Suprapubic skin (tissue), 4 donors: Measurements from ENCODE around the gene SH3GL2. TPM values are rescaled to one million over a fixed set of nuclear protein-coding genes. Genes with fewer than 3 reads are reported as not detected.

ENCODE experiments used
- DNase-seq, 2 donors: peaks; one replicate each; pipeline ENCODE4 v3.0.0-alpha.2; 2019; ENCODE audit warnings: low spot score in 2 of 2
- H3K27ac ChIP-seq: fragments of 200-600 bp; sonication (generic); one replicate; pipeline ENCODE4 v1.5.1; 2019
- H3K27me3 ChIP-seq: fragments of 200-600 bp; sonication (generic); one replicate; pipeline ENCODE4 v1.5.1; 2019
- H3K36me3 ChIP-seq: fragments of 200-600 bp; sonication (generic); one replicate; pipeline ENCODE4 v1.5.1; 2019
- H3K4me1 ChIP-seq: fragments of 200-600 bp; sonication (generic); one replicate; pipeline ENCODE4 v1.5.1; 2019
- H3K4me3 ChIP-seq: fragments of 200-600 bp; sonication (generic); one replicate; pipeline ENCODE4 v1.5.1; 2019; ENCODE audit warnings: mild to moderate bottlenecking
- H3K9me3 ChIP-seq: fragments of 200-600 bp; sonication (generic); one replicate; pipeline ENCODE4 v1.5.1; 2019
- EP300 ChIP-seq: sonication (generic); formaldehyde crosslinking; IDR thresholded peaks from one replicate; pipeline ENCODE4 v1.6.1; 2017; ENCODE audit warnings: antibody characterized with exemption
- POLR2A ChIP-seq, 2 donors: fragments of 450-650 bp; IDR thresholded peaks; one replicate each; pipeline ENCODE4 v1.6.1; 2017; ENCODE audit warnings: antibody characterized with exemption in 2 of 2, mild to moderate bottlenecking in 2 of 2, moderate library complexity in 2 of 2
- POLR2AphosphoS5 ChIP-seq, 3 donors: sonication (generic); formaldehyde crosslinking; IDR thresholded peaks; one replicate each; pipeline ENCODE4 v1.6.1; 2017; ENCODE audit warnings: antibody characterized with exemption in 3 of 3
- WGBS: methylation state at CpG from one replicate; pipeline ENCODE4 v1.1.5; 2018; 5-methylcytosine and 5-hydroxymethylcytosine counted together
- total RNA-seq, 4 donors: library from RNA; depleted of rRNA; stranded (reverse); fragments of >200 nt; gene quantifications; one replicate each; pipeline ENCODE4 v1.1.0, GENCODE V29; 2016
- TF ChIP-seq, protein P1 (sequence below), 2 donors: fragments of 200-600 bp in 1 of 2; fragments of 450-650 bp in 1 of 2; sonication (generic) in 1 of 2; IDR thresholded peaks; one replicate each; pipeline ENCODE4 v1.5.1; 2016 to 2019; ENCODE audit warnings: antibody characterized with exemption in 2 of 2, mild to moderate bottlenecking in 1 of 2, moderate library complexity in 1 of 2

SH3GL2 gene
- total RNA-seq, 4 donors from 2014 or later, result not detected

DNA sequence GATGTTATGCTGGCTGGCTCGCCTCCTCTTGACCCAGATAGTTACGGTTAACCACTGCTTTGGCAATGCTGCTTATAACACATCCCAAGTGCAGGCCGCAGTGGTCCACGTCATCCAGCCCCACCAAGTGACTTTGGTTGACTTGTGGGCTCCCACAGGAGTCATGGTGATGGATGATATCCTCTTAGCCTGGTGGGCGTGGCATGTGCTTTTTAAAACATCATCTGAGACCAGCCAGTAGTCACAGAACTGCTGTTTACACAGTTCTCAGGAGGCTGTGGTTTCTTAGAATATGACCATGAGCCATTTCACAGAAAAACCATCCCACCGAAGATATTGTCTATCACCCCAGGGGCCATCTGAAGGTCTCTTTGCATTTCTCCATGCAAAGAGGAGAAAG, 216.9 kb downstream of the SH3GL2 start:
- WGBS, result 75% methylated on average over 5 of the region's 6 CpGs
- Histone ChIP-seq H3K9me3 (no peaks in the 10 kb centered on the region), H3K27me3 (peaks cover 8% of the 10 kb centered on the region), H3K4me3 (no peak overlapping the region), H3K27ac (no peak overlapping the region), H3K4me1 (peaks cover 7% of the 10 kb centered on the region), H3K36me3 (no peaks in the 10 kb centered on the region)
- TF ChIP-seq POLR2AphosphoS5 (IDR thresholded peaks at IDR 0.05) (no peak), EP300 (no peak), POLR2A (IDR thresholded peaks at IDR 0.05) (no peak)
- TF ChIP-seq, protein P1, sequence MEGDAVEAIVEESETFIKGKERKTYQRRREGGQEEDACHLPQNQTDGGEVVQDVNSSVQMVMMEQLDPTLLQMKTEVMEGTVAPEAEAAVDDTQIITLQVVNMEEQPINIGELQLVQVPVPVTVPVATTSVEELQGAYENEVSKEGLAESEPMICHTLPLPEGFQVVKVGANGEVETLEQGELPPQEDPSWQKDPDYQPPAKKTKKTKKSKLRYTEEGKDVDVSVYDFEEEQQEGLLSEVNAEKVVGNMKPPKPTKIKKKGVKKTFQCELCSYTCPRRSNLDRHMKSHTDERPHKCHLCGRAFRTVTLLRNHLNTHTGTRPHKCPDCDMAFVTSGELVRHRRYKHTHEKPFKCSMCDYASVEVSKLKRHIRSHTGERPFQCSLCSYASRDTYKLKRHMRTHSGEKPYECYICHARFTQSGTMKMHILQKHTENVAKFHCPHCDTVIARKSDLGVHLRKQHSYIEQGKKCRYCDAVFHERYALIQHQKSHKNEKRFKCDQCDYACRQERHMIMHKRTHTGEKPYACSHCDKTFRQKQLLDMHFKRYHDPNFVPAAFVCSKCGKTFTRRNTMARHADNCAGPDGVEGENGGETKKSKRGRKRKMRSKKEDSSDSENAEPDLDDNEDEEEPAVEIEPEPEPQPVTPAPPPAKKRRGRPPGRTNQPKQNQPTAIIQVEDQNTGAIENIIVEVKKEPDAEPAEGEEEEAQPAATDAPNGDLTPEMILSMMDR (IDR thresholded peaks at IDR 0.05), result no peak
- DNase-seq, result no peak

DNA sequence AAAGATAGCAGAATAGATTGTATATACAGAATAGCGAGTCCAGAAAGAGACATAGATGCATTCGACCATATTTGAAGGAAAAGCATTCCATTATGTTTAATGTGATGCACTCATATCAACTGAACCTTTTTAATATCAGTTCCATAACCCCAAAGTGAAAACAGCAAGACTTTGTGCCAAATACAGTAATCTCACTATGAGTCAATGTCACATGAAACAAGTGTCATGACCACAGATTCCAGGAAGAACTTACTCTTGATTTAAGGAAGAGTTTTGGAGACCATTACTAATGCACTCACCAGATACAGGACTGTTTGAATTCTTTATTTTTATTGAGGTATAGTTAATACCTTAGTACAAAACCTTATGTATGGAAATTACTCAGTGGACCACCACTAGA, 220.5 kb downstream of the SH3GL2 start:
- TF ChIP-seq EP300 (no peak), POLR2A (IDR thresholded peaks at IDR 0.05) (no peak), POLR2AphosphoS5 (IDR thresholded peaks at IDR 0.05) (no peak)
- TF ChIP-seq, protein P1 (IDR thresholded peaks at IDR 0.05), result no peak
- WGBS, result 64% methylated on average over 2 of the region's 2 CpGs
- H3K9me3 ChIP-seq, result no peaks in the 10 kb centered on the region
- H3K27ac ChIP-seq, result no peak overlapping the region
- peaks cover 4% of the 10 kb centered on the region for H3K27me3 ChIP-seq
- no peaks in the 10 kb centered on the region for H3K36me3 ChIP-seq
- H3K4me1 ChIP-seq, result peaks cover 7% of the 10 kb centered on the region
- no peak overlapping the region for H3K4me3 ChIP-seq
- DNase-seq, result no peak

DNA sequence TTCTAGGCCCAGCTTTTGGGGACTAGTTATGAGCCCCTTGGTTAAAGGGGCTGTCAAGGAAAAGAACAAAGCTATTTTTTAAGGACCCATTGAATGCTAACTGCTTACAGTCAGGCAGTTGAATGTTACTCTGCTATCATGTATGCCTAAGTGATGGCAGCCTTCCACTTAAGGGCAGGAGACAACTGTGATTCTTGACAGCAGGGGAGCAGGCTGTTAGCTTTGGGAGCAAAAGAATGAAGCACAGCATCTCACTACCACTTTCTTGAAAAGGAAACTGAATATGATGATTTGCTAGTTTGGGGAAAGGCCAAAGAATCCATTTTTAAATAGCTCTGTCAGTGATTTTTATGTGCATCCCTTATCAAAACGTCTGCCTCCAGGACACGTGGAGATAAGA, 221.6 kb downstream of the SH3GL2 start:
- H3K27ac ChIP-seq, result no peak overlapping the region
- H3K36me3 ChIP-seq, result no peaks in the 10 kb centered on the region
- DNase-seq, result no peak
- H3K9me3 ChIP-seq, result no peaks in the 10 kb centered on the region
- WGBS, result 41% methylated on average over 2 of the region's 2 CpGs
- H3K27me3 ChIP-seq, result peaks cover under 1% of the 10 kb centered on the region
- no peak overlapping the region for H3K4me3 ChIP-seq
- TF ChIP-seq, protein P1 (IDR thresholded peaks at IDR 0.05), result no peak
- TF ChIP-seq POLR2A (IDR thresholded peaks at IDR 0.05), result no peak
- TF ChIP-seq POLR2AphosphoS5 (IDR thresholded peaks at IDR 0.05), result no peak
- no peak for TF ChIP-seq EP300
- peaks cover 7% of the 10 kb centered on the region for H3K4me1 ChIP-seq

DNA sequence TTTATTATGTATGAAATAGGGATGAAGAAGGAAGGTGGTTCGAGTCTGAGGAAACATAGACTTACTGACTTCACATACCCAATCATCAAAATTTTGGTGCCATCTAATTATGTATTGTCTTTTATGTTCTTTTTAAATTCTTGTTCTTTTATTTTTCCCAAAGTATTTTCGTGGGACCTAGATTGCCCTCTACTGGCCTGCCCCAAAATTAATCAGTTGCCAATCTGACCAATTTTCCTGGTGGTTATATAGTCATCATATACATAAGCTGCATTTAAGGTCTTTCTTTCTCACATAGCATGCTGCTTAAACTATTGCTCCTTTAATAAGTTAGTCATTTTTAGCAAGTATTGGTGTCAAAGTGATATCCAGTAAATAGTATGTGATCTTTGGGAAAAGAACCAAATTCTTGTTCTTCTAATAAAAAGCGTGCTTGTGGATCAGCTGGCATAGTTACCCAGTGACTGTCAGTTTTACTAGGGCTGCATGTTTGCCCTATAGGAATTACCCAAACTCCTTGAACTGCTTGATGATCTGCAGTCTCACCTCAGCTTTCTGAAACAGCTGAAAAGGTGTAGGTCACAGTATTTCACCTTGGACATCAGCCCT, 223.5 kb downstream of the SH3GL2 start:
- Histone ChIP-seq H3K4me1 (peaks cover 7% of the 10 kb centered on the region), H3K9me3 (no peaks in the 10 kb centered on the region), H3K4me3 (no peak overlapping the region), H3K27ac (no peak overlapping the region), H3K36me3 (no peaks in the 10 kb centered on the region), H3K27me3 (no peaks in the 10 kb centered on the region)
- TF ChIP-seq, protein P1 (IDR thresholded peaks at IDR 0.05), result no peak
- no peak for TF ChIP-seq EP300
- TF ChIP-seq POLR2AphosphoS5 (IDR thresholded peaks at IDR 0.05), result no peak
- no peak for TF ChIP-seq POLR2A (IDR thresholded peaks at IDR 0.05)
- WGBS, result 45% methylated on average over 3 of the region's 3 CpGs
- DNase-seq, result no peak

DNA sequence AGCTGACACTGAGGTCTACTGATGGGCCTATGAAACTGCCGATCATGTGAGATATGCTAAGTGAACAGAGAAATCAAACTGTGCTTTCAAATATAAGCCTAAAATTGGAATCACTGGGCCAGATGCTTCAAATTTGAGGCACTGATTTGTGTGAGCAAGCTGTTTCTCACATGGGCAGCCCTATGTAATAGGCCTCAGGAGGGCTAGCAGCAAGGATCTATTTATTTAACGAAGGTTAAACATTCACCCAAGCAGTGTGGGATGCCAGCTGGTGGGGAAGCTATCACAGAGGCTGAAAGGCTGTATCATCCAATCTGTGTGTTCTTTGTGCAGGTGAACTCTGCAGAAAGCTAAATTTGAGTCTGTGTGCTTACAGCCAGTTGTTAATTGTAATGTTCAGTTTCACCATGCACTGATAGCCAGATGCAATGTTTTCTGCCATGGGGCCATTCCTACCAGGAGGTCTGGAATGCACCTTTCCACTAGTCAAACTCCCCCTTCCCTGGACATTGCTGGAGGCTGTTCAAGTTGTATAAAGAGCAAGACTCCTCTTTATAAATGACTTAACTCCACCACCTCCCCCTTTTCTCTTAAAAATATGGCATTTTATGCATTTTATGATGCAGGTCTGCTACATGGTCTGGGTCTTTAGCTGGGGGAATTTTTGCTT, 228.9 kb downstream of the SH3GL2 start:
- peaks cover 6% of the 10 kb centered on the region for H3K4me1 ChIP-seq
- no peak overlapping the region for H3K27ac ChIP-seq
- TF ChIP-seq, protein P1 (IDR thresholded peaks at IDR 0.05), result no peak
- no peak for TF ChIP-seq POLR2A (IDR thresholded peaks at IDR 0.05)
- TF ChIP-seq EP300, result no peak
- no peak for TF ChIP-seq POLR2AphosphoS5 (IDR thresholded peaks at IDR 0.05)
- H3K27me3 ChIP-seq, result peaks cover 7% of the 10 kb centered on the region
- H3K4me3 ChIP-seq, result no peak overlapping the region
- 86% methylated on average over 2 of the region's 2 CpGs for WGBS
- H3K36me3 ChIP-seq, result no peaks in the 10 kb centered on the region
- no peaks in the 10 kb centered on the region for H3K9me3 ChIP-seq
- DNase-seq, result no peak
